HCEC 1CT (cell line): ENCODE measurements around the gene LINGO3.
"Not testable (repeated sequence)": the region's sequence is repeated elsewhere in the genome, so short reads cannot be mapped to it uniquely, and the experiment has no call there.

ENCODE experiments used
- DNase-seq: peaks from one replicate; pipeline ENCODE4 v3.0.0-alpha.2; 2017

The LINGO3 gene

GRCh38 chr19:2308114-2308556, at the start of gene LINGO3:
TSS of gene LINGO3 (minus strand) at chr19:2308154. CDS start at chr19:2291776, 16,378 bp downstream.
- no peak for DNase-seq

- no peak for DNase-seq
Measured at GRCh38 chr19:2356036-2356646, 48.2 kb upstream of the LINGO3 start.

- DNase-seq, result no peak
Measured at GRCh38 chr19:2355168-2356035, 47.4 kb upstream of the LINGO3 start.

GRCh38 chr19:2354670-2355069, 46.7 kb upstream of the LINGO3 start:
- no peak for DNase-seq

- DNase-seq, result no peak
Measured at GRCh38 chr19:2353887-2354592, 46.1 kb upstream of the LINGO3 start.

- no peak for DNase-seq
Measured at GRCh38 chr19:2353159-2353886, 45.4 kb upstream of the LINGO3 start.

GRCh38 chr19:2352121-2352520, 44.2 kb upstream of the LINGO3 start:
- no peak for DNase-seq

GRCh38 chr19:2351591-2351990, 43.6 kb upstream of the LINGO3 start:
- DNase-seq, result no peak

GRCh38 chr19:2350656-2351055, 42.7 kb upstream of the LINGO3 start:
- no peak for DNase-seq

- DNase-seq, result not testable (repeated sequence)
Measured at GRCh38 chr19:2349818-2350217, 41.9 kb upstream of the LINGO3 start.

GRCh38 chr19:2345794-2346663, 38.1 kb upstream of the LINGO3 start:
- no peak for DNase-seq

- DNase-seq, result no peak
Measured at GRCh38 chr19:2345076-2345475, 37.1 kb upstream of the LINGO3 start.

- no peak for DNase-seq
Measured at GRCh38 chr19:2344381-2344870, 36.5 kb upstream of the LINGO3 start.

- no peak for DNase-seq
Measured at GRCh38 chr19:2343289-2343982, 35.5 kb upstream of the LINGO3 start.

- no peak for DNase-seq
Measured at GRCh38 chr19:2342656-2343288, 34.8 kb upstream of the LINGO3 start.

- no peak for DNase-seq
Measured at GRCh38 chr19:2341982-2342381, 34.0 kb upstream of the LINGO3 start.

- no peak for DNase-seq
Measured at GRCh38 chr19:2341244-2341751, 33.3 kb upstream of the LINGO3 start.

- no peak for DNase-seq
Measured at GRCh38 chr19:2340496-2341243, 32.7 kb upstream of the LINGO3 start.

GRCh38 chr19:2339644-2340310, 31.8 kb upstream of the LINGO3 start:
- DNase-seq, result no peak
